Measurements from ENCODE around the gene TAB3.

The TAB3 gene

GRCh38 chrX:30791296-30792278 is 97.5 kb downstream of the TAB3 start:
- H3K27me3 ChIP-seq (ENCODE audit: control insufficient read depth, insufficient read depth, low read length), result no peaks in the 10 kb centered on the region
- no peaks in the 10 kb centered on the region for H3K36me3 ChIP-seq (ENCODE audit: control insufficient read depth, insufficient read depth, low read length)
- H3K9me3 ChIP-seq (ENCODE audit: control insufficient read depth, insufficient read depth, low read length), result no peaks in the 10 kb centered on the region
- H3K4me3 ChIP-seq (ENCODE audit: low read depth, low read length), result no peak overlapping the region
- no peaks in the 10 kb centered on the region for H3K4me1 ChIP-seq (ENCODE audit: control insufficient read depth, insufficient read depth, low read length)
- no peak overlapping the region for H3K9ac ChIP-seq (ENCODE audit: low read depth, low read length)

GRCh38 chrX:30787012-30787411 is 102.0 kb downstream of the TAB3 start:
- Histone ChIP-seq H3K4me1 (ENCODE audit: control insufficient read depth, insufficient read depth, low read length) (no peaks in the 10 kb centered on the region), H3K4me3 (ENCODE audit: low read depth, low read length) (no peak overlapping the region), H3K9ac (ENCODE audit: low read depth, low read length) (no peak overlapping the region), H3K9me3 (ENCODE audit: control insufficient read depth, insufficient read depth, low read length) (no peaks in the 10 kb centered on the region), H3K36me3 (ENCODE audit: control insufficient read depth, insufficient read depth, low read length) (no peaks in the 10 kb centered on the region), H3K27me3 (ENCODE audit: control insufficient read depth, insufficient read depth, low read length) (no peaks in the 10 kb centered on the region)

- H3K4me1 ChIP-seq (ENCODE audit: control insufficient read depth, insufficient read depth, low read length), result no peaks in the 10 kb centered on the region
- H3K36me3 ChIP-seq (ENCODE audit: control insufficient read depth, insufficient read depth, low read length), result no peaks in the 10 kb centered on the region
- H3K9ac ChIP-seq (ENCODE audit: low read depth, low read length), result no peak overlapping the region
- H3K9me3 ChIP-seq (ENCODE audit: control insufficient read depth, insufficient read depth, low read length), result no peaks in the 10 kb centered on the region
- H3K27me3 ChIP-seq (ENCODE audit: control insufficient read depth, insufficient read depth, low read length), result no peaks in the 10 kb centered on the region
- no peak overlapping the region for H3K4me3 ChIP-seq (ENCODE audit: low read depth, low read length)
Observed at GRCh38 chrX:30786374-30786773, 102.7 kb downstream of the TAB3 start.

- Histone ChIP-seq H3K9ac (ENCODE audit: low read depth, low read length) (no peak overlapping the region), H3K27me3 (ENCODE audit: control insufficient read depth, insufficient read depth, low read length) (no peaks in the 10 kb centered on the region), H3K4me3 (ENCODE audit: low read depth, low read length) (no peak overlapping the region), H3K9me3 (ENCODE audit: control insufficient read depth, insufficient read depth, low read length) (no peaks in the 10 kb centered on the region), H3K4me1 (ENCODE audit: control insufficient read depth, insufficient read depth, low read length) (no peaks in the 10 kb centered on the region), H3K36me3 (ENCODE audit: control insufficient read depth, insufficient read depth, low read length) (no peaks in the 10 kb centered on the region)
Observed at GRCh38 chrX:30781711-30782444, 107.2 kb downstream of the TAB3 start.

GRCh38 chrX:30779453-30780030 is 109.5 kb downstream of the TAB3 start:
- H3K9me3 ChIP-seq (ENCODE audit: control insufficient read depth, insufficient read depth, low read length), result no peaks in the 10 kb centered on the region
- no peaks in the 10 kb centered on the region for H3K36me3 ChIP-seq (ENCODE audit: control insufficient read depth, insufficient read depth, low read length)
- no peaks in the 10 kb centered on the region for H3K27me3 ChIP-seq (ENCODE audit: control insufficient read depth, insufficient read depth, low read length)

GRCh38 chrX:30777575-30777974 is 111.5 kb downstream of the TAB3 start:
- Histone ChIP-seq H3K9me3 (ENCODE audit: control insufficient read depth, insufficient read depth, low read length) (no peaks in the 10 kb centered on the region), H3K4me3 (ENCODE audit: low read depth, low read length) (no peak overlapping the region), H3K4me1 (ENCODE audit: control insufficient read depth, insufficient read depth, low read length) (no peaks in the 10 kb centered on the region), H3K27me3 (ENCODE audit: control insufficient read depth, insufficient read depth, low read length) (no peaks in the 10 kb centered on the region), H3K9ac (ENCODE audit: low read depth, low read length) (no peak overlapping the region), H3K36me3 (ENCODE audit: control insufficient read depth, insufficient read depth, low read length) (no peaks in the 10 kb centered on the region)

More at GRCh38 chrX:30779453-30780030, 109.5 kb downstream of the TAB3 start:
- Histone ChIP-seq H3K4me1 (ENCODE audit: control insufficient read depth, insufficient read depth, low read length) (no peaks in the 10 kb centered on the region), H3K9ac (ENCODE audit: low read depth, low read length) (no peak overlapping the region), H3K4me3 (ENCODE audit: low read depth, low read length) (no peak overlapping the region)
